Effector memory CD8-positive, alpha-beta T cell (primary cell): ENCODE data around the gene CLK4.

Experiments
- ATAC-seq: fragments of 150-1000 bp; cut with Tn5 transposase; replicated peaks from 2 replicates; pipeline ENCODE4 v1.10.0; 2021; ENCODE audit warnings: mild to moderate bottlenecking, moderate library complexity
- DNase-seq, 3 experiments: peaks; one replicate each; pipeline ENCODE4 v3.0.0; 2021
- H3K27ac Mint-ChIP-seq, 2 donors: one replicate each; pipeline ENCODE4 v1.8.0; 2022; ENCODE audit warnings: mild to moderate bottlenecking in 2 of 2, mixed read lengths in 2 of 2, moderate library complexity in 2 of 2
- H3K27me3 Mint-ChIP-seq, 2 donors: one replicate each; pipeline ENCODE4 v1.8.0; 2022; ENCODE audit warnings: mixed read lengths in 2 of 2
- H3K36me3 Mint-ChIP-seq: one replicate; pipeline ENCODE4 v1.8.0; 2022; ENCODE audit warnings: mild to moderate bottlenecking, moderate library complexity, mixed read lengths; ENCODE audit not compliant: insufficient read depth
- H3K4me1 Mint-ChIP-seq, 2 donors: one replicate each; pipeline ENCODE4 v1.8.0; 2022; ENCODE audit warnings: low read depth in 2 of 2, mixed read lengths in 2 of 2
- H3K4me3 Mint-ChIP-seq, 2 donors: one replicate each; pipeline ENCODE4 v1.8.0; 2022; ENCODE audit warnings: mild to moderate bottlenecking in 2 of 2, mixed read lengths in 2 of 2, moderate library complexity in 2 of 2
- H3K9me3 Mint-ChIP-seq, 2 donors: one replicate each; pipeline ENCODE4 v1.8.0; 2022; ENCODE audit warnings: mixed read lengths in 2 of 2
- total RNA-seq, 9 experiments: gene quantifications; one replicate each; lab custom pipeline; 2026; lab: John Stamatoyannopoulos, UW

CLK4 gene
- total RNA-seq: 34.6 to 102 (median 55.9) reads per million in 9 experiments

- Mint-ChIP-seq H3K27me3 (no peaks in the 10 kb centered on the region), H3K9me3 (no peaks in the 10 kb centered on the region), H3K4me1 (peaks cover 23 to 29% of the 10 kb centered on the region in 2 donors), H3K36me3 (peaks cover 27% of the 10 kb centered on the region), H3K27ac (peak within 1 kb of the TSS; percentile 98 to 99), H3K4me3 (peak within 1 kb of the TSS; percentile 94 to 98)
- DNase-seq (peak; percentile 97 to 99 (median 98)), ATAC-seq (peak; percentile 88)
Observed at GRCh38 chr5:178626484-178627258, at the start of gene CLK4. Gene CLK4 (minus strand): TSS chr5:178627050. CDS start chr5:178623416, 3,634 bp downstream.

- no peak for DNase-seq
- H3K4me3 Mint-ChIP-seq: no peak overlapping the region
- H3K9me3 Mint-ChIP-seq: no peaks in the 10 kb centered on the region
Observed at GRCh38 chr5:178675922-178676321, 49.1 kb upstream of the CLK4 start.

GRCh38 chr5:178674334-178674733 is 47.5 kb upstream of the CLK4 start:
- H3K27ac Mint-ChIP-seq: no peak overlapping the region
- H3K27me3 Mint-ChIP-seq: peaks cover 23 to 29% of the 10 kb centered on the region in 2 donors
- H3K36me3 Mint-ChIP-seq: no peaks in the 10 kb centered on the region
- DNase-seq (no peak), ATAC-seq (no peak)
- H3K4me1 Mint-ChIP-seq: no peaks in the 10 kb centered on the region
- H3K9me3 Mint-ChIP-seq: no peaks in the 10 kb centered on the region
- no peak overlapping the region for H3K4me3 Mint-ChIP-seq

More at GRCh38 chr5:178675922-178676321, 49.1 kb upstream of the CLK4 start:
- H3K4me1 Mint-ChIP-seq: no peaks in the 10 kb centered on the region
- ATAC-seq: no peak
- no peak overlapping the region for H3K27ac Mint-ChIP-seq
- no peaks in the 10 kb centered on the region for H3K36me3 Mint-ChIP-seq
- H3K27me3 Mint-ChIP-seq: peaks cover 17 to 21% of the 10 kb centered on the region in 2 donors

GRCh38 chr5:178673801-178674295 is 47.0 kb upstream of the CLK4 start:
- Mint-ChIP-seq H3K4me3 (no peak overlapping the region), H3K27me3 (peaks cover 28 to 34% of the 10 kb centered on the region in 2 donors), H3K4me1 (no peaks in the 10 kb centered on the region), H3K27ac (no peak overlapping the region), H3K9me3 (no peaks in the 10 kb centered on the region), H3K36me3 (no peaks in the 10 kb centered on the region)
- ATAC-seq (no peak), DNase-seq (no peak)

GRCh38 chr5:178672630-178673029 is 45.8 kb upstream of the CLK4 start:
- no peaks in the 10 kb centered on the region for H3K4me1 Mint-ChIP-seq
- peaks cover 24 to 39% of the 10 kb centered on the region in 2 donors for H3K27me3 Mint-ChIP-seq
- H3K27ac Mint-ChIP-seq: no peak overlapping the region
- no peaks in the 10 kb centered on the region for H3K36me3 Mint-ChIP-seq
- no peak overlapping the region for H3K4me3 Mint-ChIP-seq
- no peak for DNase-seq
- no peaks in the 10 kb centered on the region for H3K9me3 Mint-ChIP-seq
- no peak for ATAC-seq

- H3K27ac Mint-ChIP-seq: no peak overlapping the region
Observed at GRCh38 chr5:178671602-178672144, 44.8 kb upstream of the CLK4 start.

GRCh38 chr5:178670351-178670885 is 43.6 kb upstream of the CLK4 start:
- Mint-ChIP-seq H3K36me3 (no peaks in the 10 kb centered on the region), H3K4me1 (no peaks in the 10 kb centered on the region), H3K27ac (no peak overlapping the region), H3K9me3 (no peaks in the 10 kb centered on the region), H3K4me3 (no peak overlapping the region), H3K27me3 (peaks cover 21 to 42% of the 10 kb centered on the region in 2 donors)
- ATAC-seq (no peak), DNase-seq (no peak)

More at GRCh38 chr5:178671602-178672144, 44.8 kb upstream of the CLK4 start:
- Mint-ChIP-seq H3K27me3 (peaks cover 21 to 42% of the 10 kb centered on the region in 2 donors), H3K4me3 (no peak overlapping the region), H3K9me3 (no peaks in the 10 kb centered on the region), H3K36me3 (no peaks in the 10 kb centered on the region), H3K4me1 (no peaks in the 10 kb centered on the region)
- DNase-seq: no peak
- ATAC-seq: no peak

GRCh38 chr5:178668579-178668978 is 41.7 kb upstream of the CLK4 start:
- H3K4me1 Mint-ChIP-seq: no peaks in the 10 kb centered on the region
- no peak overlapping the region for H3K4me3 Mint-ChIP-seq
- ATAC-seq (no peak), DNase-seq (no peak)
- peaks cover 35 to 59% of the 10 kb centered on the region in 2 donors for H3K27me3 Mint-ChIP-seq
- no peaks in the 10 kb centered on the region for H3K9me3 Mint-ChIP-seq
- no peak overlapping the region for H3K27ac Mint-ChIP-seq
- H3K36me3 Mint-ChIP-seq: no peaks in the 10 kb centered on the region

GRCh38 chr5:178667688-178668087 is 40.8 kb upstream of the CLK4 start:
- no peaks in the 10 kb centered on the region for H3K9me3 Mint-ChIP-seq
- no peaks in the 10 kb centered on the region for H3K4me1 Mint-ChIP-seq
- DNase-seq (no peak), ATAC-seq (no peak)
- H3K27ac Mint-ChIP-seq: no peak overlapping the region
- no peak overlapping the region for H3K4me3 Mint-ChIP-seq
- H3K36me3 Mint-ChIP-seq: no peaks in the 10 kb centered on the region
- H3K27me3 Mint-ChIP-seq: peaks cover 35 to 68% of the 10 kb centered on the region in 2 donors

GRCh38 chr5:178667101-178667500 is 40.3 kb upstream of the CLK4 start:
- Mint-ChIP-seq H3K27ac (no peak overlapping the region), H3K36me3 (no peaks in the 10 kb centered on the region), H3K4me3 (no peak overlapping the region), H3K9me3 (no peaks in the 10 kb centered on the region), H3K4me1 (no peaks in the 10 kb centered on the region), H3K27me3 (peaks cover 35 to 74% of the 10 kb centered on the region in 2 donors)
- ATAC-seq (no peak), DNase-seq (no peak)

- H3K36me3 Mint-ChIP-seq: no peaks in the 10 kb centered on the region
- H3K4me3 Mint-ChIP-seq: no peak overlapping the region
- no peak overlapping the region for H3K27ac Mint-ChIP-seq
- peaks cover 25 to 69% of the 10 kb centered on the region in 2 donors for H3K27me3 Mint-ChIP-seq
- no peaks in the 10 kb centered on the region for H3K4me1 Mint-ChIP-seq
- no peak for ATAC-seq
- no peak for DNase-seq
- no peaks in the 10 kb centered on the region for H3K9me3 Mint-ChIP-seq
Observed at GRCh38 chr5:178664141-178664540, 37.3 kb upstream of the CLK4 start.

- no peaks in the 10 kb centered on the region for H3K9me3 Mint-ChIP-seq
- ATAC-seq: no peak
- H3K36me3 Mint-ChIP-seq: no peaks in the 10 kb centered on the region
- no peak overlapping the region for H3K27ac Mint-ChIP-seq
- no peak overlapping the region for H3K4me3 Mint-ChIP-seq
- H3K27me3 Mint-ChIP-seq: peaks cover 23 to 69% of the 10 kb centered on the region in 2 donors
- no peaks in the 10 kb centered on the region for H3K4me1 Mint-ChIP-seq
- no peak for DNase-seq
Observed at GRCh38 chr5:178662541-178662860, 35.7 kb upstream of the CLK4 start.

- H3K9me3 Mint-ChIP-seq: no peaks in the 10 kb centered on the region
- H3K36me3 Mint-ChIP-seq: no peaks in the 10 kb centered on the region
- no peak overlapping the region for H3K4me3 Mint-ChIP-seq
- peaks cover 27 to 69% of the 10 kb centered on the region in 2 donors for H3K27me3 Mint-ChIP-seq
- DNase-seq (no peak), ATAC-seq (no peak)
- H3K27ac Mint-ChIP-seq: no peak overlapping the region
- H3K4me1 Mint-ChIP-seq: no peaks in the 10 kb centered on the region
Observed at GRCh38 chr5:178661836-178662540, 35.1 kb upstream of the CLK4 start.
